HG02884 (cell line): Measurements from ENCODE around the gene HCRTR2.
"Not testable (repeated sequence)": the region's sequence is repeated elsewhere in the genome, so short reads cannot be mapped to it uniquely, and the experiment has no call there.

Experiments
- ATAC-seq: cut with Tn5 transposase; IDR thresholded peaks from one replicate; pipeline ENCODE4 v1.9.1; 2021; ENCODE audit warnings: mild to moderate bottlenecking, moderate library complexity; ENCODE audit not compliant: unreplicated experiment

Gene HCRTR2

DNA sequence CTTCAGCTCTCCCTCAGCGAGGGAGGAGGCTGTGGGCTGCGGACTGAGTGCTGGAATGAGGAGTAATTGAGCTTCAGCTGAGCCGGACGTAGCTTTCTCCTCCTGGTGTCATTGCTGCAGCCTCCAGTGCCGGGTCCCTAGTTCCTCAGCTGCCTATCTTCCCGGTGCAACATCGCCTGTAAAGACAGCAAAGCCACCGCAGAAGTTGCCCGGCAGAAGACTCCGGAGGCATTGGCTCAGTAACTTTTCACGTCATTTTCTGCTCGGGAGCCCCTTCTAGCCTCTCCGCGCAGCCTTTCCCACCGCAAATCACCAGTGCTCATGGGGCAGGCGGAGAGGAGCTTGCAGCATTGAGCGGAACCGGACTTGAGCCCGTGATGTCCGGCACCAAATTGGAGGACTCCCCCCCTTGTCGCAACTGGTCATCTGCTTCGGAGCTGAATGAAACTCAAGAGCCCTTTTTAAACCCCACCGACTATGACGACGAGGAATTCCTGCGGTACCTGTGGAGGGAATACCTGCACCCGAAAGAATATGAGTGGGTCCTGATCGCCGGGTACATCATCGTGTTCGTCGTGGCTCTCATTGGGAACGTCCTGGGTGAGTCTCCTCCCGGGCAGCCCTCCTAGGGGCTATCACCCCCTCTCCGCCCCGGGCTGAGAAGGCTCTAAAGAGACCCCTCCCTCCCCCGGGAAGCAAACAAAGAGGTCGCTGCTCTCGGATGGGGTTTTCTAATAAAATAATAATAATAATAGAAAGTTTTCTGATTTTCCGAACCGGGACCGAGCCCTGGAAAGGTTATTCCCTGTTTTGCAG lies at the start of gene HCRTR2:
TSS of gene HCRTR2 (plus strand) at position 305 of the 816 bp plus-strand sequence. CDS start at position 378, 73 bp downstream.
- ATAC-seq, result no peak

DNA sequence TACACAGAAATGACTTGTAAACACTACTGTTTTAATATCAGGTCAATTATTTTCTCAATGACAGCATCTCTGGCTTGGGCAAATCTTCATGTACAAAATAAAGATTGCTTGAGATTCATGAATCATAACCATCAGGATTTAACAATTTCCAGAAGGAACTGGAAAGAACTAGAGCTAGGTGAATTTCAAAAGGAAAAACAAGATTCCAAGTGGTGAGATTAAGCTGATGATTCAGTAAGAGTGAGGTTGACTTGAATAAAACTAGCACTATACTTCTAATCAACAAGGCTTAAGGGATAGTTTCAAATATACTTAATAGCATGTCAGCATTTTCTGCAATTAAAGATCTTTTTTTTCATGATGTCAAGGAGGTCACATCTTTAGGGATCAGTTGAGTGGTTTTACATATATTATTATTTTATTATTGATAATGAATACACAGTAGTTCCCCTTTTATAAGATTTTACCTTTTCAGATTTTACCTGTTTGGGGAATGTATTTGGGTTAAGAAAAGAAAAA lies 43.5 kb upstream of the HCRTR2 start:
- ATAC-seq, result no peak

DNA sequence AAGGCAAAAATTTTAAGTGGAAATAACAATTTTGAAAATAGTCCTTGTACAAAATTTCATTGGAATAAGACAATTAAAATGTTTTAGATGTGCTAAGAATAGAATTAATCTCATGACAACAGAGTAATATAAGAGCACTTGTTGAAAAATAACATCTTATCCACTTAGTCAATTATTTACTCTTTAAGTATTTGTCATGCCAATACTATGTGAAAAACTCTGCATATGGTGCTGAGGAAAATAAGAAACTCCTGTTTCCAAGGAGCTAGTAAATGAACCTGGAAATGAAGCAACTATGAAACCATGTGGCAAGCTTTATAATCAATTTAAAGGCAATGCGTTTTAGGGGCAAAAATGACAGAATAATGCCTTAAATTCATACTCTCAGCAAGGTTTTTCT lies 42.7 kb upstream of the HCRTR2 start:
- ATAC-seq, result no peak

DNA sequence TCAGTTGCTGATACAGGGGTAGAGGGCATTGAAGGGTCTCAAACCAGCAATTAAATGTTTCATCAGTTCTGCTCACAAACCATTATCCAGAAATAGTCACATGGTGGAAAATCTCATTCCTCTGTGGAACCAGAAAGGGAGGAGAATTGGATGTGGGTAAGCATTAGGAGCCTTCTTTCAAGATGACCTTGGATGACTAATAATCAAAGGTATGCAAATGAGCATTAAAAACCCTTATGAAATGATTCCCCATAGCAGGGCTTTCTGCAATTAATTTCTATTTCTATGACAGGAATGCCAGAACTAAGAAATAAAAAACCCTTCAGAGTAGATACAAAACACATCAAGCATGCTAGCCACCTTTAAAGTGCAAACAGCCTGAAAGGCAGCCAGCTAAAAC lies 37.4 kb upstream of the HCRTR2 start:
- ATAC-seq, result no peak

DNA sequence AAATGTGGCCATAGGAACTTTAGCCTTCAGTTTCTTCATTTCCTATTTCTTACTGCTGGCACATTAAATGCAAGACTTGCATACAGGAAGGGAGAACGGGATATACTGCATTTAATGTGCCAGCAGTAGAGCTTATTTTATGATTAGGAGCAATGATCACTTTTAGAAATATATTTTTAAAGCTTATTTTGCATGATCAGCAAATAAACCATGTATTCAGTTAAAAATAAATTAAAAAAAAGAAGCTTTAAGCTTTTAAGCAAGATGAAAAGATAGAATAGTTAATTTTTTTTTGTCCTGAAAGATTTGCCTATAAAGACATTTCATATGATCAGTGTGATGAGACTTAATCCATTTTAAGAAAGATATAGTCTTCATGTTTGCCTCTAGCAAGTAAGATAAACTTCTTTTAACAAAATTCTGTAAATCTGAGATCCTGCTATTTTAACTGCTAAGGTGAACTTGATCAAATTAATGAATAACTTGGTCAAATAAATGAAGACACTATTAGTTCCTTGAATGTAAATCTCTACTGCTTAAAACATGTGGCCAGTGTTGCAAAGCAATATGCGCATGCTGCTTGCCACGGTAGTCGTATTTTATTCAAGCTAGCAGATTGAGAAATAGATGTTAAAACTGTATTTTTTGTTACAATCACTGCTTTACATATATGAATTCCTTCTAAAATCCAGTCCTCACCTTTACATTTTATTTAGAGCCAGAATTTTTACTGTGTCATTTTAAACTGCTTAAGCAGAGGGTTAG lies 36.2 kb upstream of the HCRTR2 start:
- no peak for ATAC-seq

DNA sequence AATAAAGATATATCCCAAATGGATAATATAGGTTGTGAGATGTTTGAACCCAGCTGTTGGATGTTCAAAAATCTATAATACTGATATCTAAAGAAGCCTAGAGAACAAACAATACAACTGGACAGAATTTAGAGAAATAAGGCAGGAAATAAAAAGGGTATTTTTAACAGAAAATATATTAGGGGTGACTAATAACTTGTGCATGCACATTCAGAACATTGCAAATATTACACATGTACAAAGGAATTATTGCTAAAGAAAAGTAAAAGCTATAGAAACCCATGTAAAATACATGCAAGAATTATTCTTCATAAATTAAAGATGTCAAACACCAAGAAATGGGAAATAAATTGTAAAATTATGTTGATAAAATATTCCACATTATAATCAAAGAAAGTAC lies 32.7 kb upstream of the HCRTR2 start:
- ATAC-seq, result no peak

DNA sequence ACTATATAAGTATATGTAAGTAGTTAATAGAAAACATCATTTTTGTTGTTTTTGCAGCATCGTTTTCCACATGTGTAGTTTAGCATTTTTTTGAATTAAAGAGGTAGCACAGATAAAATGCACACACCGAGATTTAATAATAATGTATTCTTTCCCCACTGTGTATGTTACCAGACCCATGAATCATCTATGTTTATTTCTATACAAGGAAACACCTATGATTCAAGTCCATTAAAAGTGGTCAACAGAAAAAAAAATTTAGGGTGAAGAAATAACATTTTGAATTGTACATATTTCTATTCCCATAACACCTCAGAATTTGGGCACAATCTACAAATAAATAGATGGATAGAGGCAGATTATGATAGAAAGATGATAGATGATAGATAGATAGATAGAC lies 31.7 kb upstream of the HCRTR2 start:
- no peak for ATAC-seq

DNA sequence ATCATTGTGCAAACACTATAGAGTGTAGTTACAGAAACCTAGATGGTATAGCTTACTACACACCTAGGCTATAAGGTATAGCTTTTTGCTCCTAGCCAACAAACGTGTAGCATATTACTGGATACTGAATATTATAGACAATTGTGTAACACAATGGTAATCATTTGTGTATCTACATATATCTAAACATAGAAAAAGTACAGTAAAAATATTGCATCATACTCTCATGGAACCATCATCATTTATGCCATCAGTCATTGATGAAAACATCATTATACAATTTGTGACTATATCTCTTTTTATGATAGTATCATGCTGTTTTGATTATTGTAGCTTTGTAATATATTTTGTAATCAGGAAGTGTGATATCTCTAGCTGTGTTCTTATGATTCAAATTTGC lies 21.0 kb upstream of the HCRTR2 start:
- no peak for ATAC-seq

DNA sequence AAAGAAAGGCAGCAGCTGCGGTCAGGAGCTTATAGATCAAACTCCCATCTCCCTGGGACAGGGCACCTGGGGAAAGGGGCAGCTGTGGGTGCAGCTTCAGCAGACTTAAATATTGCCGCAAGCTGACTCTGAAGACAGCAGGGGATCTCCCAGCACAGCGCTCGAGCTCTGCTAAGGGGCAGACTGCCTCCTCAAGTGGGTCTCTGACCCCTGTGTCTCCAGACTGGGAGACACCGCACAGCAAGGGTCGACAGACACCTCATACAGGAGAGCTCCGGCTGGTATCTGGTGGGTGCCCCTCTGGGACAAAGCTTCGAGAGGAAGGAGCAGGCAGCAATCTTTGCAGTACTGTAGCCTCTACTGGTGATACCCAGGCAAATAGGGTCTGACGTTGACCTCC lies 15.5 kb upstream of the HCRTR2 start:
- ATAC-seq, result not testable (repeated sequence)

DNA sequence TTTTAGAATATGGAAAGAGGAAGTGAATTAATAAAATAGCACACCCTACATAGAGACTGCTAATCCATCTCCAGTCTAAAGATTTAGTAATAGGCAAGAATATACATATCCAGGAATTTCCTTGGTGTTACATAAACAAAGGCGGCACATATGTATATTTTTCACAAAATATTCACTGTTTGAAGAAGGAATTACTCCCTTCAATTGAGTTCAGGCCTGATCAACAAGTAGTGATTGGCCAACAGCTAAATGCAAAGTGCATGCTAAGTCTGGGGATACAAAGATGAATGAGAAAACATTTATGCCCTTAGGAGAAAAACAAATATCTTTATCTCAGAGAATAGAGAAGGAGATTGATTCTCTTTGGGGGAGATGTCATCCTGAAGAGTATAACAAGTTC lies 6.5 kb upstream of the HCRTR2 start:
- ATAC-seq, result no peak

DNA sequence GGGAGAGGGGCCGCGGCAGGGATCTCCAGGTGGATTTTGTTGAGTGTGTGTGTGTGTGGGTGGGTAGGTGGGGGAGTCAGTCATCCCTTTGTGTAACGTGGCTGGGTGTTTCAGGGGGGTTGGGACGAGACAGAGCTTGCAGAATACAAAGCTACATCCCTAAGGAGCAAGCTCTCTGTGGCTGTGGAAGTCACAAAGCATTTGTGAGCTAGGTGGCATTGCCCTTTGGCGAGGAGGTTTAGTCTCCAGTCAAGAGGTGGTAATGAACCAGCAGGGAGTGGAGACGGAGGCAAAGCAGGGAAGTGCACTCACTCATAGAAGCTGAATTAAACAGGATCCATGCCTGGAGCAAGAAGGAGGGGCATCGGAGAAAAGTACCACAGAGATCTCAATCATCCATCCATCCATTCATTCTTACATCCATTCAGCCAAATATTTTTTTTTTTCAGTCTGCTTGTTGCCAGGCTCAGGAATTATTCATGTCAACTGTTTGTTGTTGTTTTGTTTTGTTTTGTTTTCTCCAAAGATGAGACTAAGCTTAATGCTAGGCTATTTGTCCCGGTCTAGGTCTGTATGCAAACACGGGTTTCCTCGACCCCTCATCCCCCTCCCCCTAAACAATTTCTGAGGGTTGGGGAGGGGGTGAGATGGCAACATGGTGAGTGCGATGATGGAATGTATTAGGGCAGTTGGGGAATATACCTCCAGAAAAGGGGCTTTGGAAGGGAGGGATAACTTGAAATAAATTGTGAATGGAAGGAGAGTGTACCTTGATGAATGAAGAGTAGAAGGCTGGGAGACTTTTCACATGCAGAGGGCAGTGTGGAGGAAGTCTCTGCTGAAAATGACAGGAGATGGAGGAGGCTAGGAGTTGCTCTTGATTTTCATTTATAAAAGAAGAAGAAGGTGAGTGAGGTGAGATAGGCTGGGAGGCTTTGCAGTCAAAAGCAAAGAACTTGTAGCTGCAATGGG lies 1.0 kb downstream of the HCRTR2 start:
- ATAC-seq, result no peak

DNA sequence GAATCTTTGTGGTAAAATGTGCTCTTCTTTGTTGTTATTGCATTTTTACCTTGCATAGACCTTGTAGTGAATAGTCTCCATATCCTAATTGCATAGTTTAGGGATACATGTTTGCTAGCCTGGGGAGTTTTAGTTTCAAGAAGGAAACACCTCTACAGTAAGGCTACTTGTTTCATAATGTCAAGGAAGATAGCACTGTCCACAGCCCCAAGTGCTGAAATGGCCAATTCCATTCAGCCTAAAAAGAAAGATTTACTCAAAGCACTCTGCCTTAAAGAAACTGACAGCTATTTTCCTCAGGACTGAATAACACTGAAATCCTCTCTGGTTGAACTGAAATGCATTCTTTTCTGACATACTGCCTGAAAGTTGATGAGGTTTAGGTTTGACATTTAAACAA lies 2.6 kb downstream of the HCRTR2 start:
- no peak for ATAC-seq

DNA sequence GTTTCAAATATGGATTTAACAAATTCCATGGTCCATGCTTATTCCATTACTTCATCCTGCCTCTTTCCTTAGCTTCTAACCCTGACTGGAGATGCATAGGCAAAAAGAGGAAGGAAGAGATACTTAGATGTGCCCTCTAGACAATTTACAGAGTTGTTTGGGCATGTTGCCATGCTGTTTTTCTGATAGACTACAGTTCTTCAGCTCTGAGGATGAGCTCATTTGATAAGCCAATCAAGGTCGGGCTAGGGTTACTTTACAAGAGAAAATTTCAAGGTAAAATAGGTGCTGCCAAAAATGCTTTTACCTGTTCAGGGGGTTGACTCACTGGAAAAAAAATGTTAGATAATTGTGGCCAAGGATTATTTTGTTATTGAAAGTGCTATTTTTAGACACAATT lies 5.9 kb downstream of the HCRTR2 start:
- ATAC-seq, result no peak

DNA sequence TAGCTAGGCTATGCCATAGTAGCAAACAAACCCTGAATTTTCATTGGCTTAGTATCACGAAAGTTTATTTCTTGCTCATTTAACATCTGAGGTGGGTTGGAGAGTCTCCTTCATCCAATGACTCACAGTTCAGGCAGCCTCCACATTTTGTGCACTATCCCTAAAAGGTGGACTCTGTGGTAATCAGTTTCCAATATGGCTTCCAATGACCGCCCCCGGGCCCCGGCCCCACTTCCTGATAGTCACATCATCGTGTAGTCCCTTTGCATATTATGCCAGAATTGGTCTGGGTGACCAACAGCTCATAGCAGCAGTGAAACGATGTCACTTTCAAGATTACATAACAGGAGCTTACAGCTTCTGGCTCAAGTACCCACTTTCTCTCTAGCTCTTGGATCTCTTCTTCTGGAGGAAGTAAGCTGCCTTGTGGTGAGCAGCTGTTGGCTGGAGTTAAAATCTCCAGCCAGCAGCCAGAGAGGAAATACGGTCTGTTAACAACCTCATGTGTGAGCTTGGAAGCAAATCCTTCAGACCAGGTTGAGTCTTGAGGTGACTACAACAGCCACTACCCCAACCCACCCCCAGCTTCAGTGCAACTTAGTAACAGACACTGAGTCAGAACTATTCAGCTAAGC lies 7.8 kb downstream of the HCRTR2 start:
- no peak for ATAC-seq

DNA sequence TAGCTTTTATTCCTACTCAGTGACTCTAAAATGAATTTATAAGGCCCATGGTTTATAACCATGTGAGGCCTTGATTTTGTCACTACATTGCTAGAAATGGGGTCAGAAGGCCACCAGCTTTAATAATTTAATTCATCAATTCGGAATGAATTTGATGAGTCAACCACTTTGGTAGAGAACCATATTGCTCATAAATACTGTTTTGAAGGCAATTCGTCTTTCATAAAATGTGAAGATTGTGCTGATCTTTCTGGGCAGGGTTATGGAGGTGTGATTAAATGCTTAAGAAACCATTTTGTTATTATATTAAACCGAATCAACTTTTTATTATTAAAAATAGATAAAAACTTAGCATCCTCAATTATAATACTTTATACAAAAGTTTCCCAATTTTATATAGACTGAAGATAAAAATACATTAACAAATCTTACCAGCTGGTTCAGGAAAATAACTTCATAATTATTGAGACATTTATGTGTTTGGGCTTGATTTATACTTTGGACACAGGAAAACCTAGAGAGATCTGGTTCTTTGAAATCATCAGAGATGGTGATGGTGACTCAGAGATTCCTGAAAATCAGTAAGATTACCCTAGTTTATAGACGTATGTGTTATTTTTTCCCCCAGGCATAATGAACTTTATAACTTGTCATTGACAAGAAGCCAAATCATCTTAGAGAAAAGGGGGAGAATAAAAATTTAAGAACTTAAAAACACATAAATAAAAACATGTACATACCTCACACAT lies 10.6 kb downstream of the HCRTR2 start:
- ATAC-seq, result no peak

DNA sequence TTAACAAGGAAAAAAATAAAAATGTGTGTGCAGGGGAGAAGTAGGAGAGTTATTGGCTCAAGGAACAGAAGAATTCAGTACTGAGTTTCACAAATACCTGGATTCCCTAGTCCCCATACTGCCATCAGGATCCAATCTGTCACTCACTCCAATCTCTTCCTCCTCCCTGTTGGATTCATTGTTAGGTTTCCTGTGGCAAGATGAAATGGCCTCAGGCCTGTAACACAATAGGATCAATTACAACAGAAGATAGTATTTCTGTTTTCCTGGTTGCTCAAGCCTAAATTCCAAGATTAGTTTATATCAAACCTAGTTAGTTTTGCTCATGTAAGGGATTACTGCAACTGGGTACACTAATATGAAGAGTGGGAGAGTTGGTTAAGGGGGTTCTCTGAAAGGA lies 24.4 kb downstream of the HCRTR2 start:
- ATAC-seq, result no peak

DNA sequence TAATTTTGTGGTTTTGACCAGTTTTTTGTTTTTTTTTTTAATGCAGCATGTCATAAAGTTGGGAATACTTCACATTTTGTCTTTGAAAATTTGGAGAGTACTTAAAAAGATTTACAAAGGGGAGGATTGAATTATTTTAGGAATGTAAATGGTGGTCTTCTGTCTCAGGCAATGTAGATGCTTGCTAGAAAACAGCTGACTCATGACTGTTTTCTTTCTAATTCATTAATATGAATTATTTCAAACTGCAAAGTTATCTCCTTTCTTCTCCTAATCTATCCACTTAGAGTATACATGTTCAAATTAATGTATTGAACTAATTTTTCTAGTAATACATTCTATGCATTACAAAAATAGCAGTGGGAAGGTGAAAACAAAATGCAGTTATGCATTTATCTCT lies 24.9 kb downstream of the HCRTR2 start:
- no peak for ATAC-seq

DNA sequence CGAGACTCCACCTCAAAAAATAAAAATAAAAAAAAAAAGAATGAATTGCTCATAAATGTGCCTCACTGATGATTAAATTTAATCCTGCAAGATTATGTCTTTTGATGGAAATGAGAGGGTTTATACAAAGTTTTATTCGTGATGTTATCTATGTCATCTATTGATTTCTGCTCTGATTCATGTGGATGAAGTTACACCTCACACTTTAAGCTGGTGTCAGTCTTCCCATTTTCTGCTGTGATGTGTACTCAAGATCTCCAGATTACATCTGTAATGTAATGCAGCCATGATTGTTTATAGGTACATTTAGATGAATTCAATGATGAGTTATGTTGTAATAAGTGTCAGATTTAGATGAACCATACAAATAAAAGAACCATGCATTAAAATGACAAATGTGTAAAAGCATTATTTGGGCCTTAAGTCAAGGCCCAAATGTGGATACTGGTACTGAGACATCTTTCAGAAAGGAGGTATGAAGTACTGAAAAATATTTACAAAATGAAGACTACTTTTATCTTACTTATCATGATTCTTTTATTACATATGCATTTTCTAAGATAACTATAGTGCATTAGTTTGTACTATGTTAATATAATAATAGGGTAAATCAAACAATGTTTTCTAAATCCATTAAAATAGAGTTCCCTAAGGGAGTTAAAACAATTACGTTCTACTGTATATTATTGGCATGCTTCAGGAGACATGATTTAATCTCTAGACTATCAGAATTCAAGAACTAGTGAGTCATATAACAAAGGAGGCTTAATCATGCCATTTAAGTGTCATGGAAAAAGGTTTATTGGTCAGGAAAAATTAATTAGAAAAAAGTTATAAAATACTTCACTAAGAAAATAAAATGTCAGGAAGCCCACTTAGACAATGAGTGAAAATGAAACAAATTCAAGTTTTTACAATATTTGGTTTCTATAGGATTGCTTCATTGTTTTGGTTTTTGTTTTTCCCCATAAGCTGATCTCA lies 34.5 kb downstream of the HCRTR2 start:
- no peak for ATAC-seq

DNA sequence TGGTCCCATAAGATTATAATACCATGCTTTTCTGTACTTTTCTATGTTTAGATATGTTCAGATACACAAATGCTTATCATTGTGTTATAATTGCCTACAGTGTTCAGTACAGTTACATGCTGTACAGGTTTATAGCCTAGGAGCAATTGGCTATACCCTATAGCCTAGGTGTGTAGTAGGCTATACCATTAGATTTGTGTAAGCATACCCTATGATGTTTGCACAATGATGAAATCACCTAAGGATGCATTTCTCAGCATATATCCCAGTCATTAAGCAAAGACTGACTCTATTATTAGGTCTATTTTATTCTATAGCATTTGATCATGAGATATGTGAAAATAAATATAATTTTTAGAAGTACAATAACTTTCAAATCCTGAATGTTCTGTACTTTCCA lies 36.6 kb downstream of the HCRTR2 start:
- ATAC-seq, result no peak
